Ishikawa (cell line): Measurements from ENCODE around the gene ROBO2.

ENCODE experiments used
- CREB1 ChIP-seq: IDR thresholded peaks from 2 replicates; pipeline ENCODE4 v1.6.1; 2012; ENCODE audit warnings: low read depth
- FOXM1 ChIP-seq: IDR thresholded peaks from 2 replicates; pipeline ENCODE4 v1.6.1; 2012; ENCODE audit warnings: low read depth, borderline replicate concordance
- RAD21 ChIP-seq: IDR thresholded peaks from 2 replicates; pipeline ENCODE4 v1.6.1; 2012; ENCODE audit warnings: low read depth
- REST ChIP-seq: IDR thresholded peaks from 2 replicates; pipeline ENCODE4 v1.6.1; 2012; ENCODE audit warnings: low read depth, mild to moderate bottlenecking
- ZBTB7A ChIP-seq: IDR thresholded peaks from 2 replicates; pipeline ENCODE4 v1.6.1; 2012; ENCODE audit warnings: low read depth

DNA sequence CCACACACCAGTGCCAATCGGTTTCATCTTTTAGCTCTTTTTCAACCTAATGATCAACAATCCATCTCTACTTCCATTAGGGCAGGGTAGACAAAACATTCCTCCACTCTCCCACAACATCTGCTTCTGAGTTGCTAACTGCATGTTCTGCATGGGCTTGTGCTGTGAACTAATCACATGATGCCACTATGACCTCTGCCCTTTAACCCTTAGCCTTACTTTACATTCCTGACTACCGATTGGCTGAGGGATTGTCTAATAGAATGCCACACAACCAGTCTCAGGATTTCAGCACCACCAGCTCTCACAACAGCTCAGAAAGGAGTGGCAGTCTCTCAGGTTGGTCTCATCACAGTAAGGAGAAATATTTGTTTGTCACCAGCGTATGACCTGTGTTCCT lies 562.8 kb downstream of the ROBO2 start:
- TF ChIP-seq REST = no peak
- TF ChIP-seq ZBTB7A = no peak
- no peak for TF ChIP-seq CREB1
- TF ChIP-seq FOXM1 = no peak
- TF ChIP-seq RAD21 = no peak
